Right atrium auricular region (tissue), 2 donors: ENCODE data around the gene DBX1. TPM values are rescaled to one million over a fixed set of nuclear protein-coding genes. Genes with fewer than 3 reads are reported as not detected.
"Not testable (repeated sequence)": the region's sequence is repeated elsewhere in the genome, so short reads cannot be mapped to it uniquely, and the experiment has no call there.

Experiments used
- DNase-seq: peaks from one replicate; pipeline ENCODE4 v3.0.0-alpha.2; 2019; ENCODE audit warnings: low spot score
- H3K27ac ChIP-seq, 2 donors: fragments of 200-600 bp; sonication (generic); 1 replicate in 1 of 2; 2 replicates in 1 of 2; pipeline ENCODE4 v1.5.1; 2016 to 2019
- H3K27me3 ChIP-seq, 2 donors: fragments of 200-600 bp; sonication (generic); one replicate each; pipeline versions ENCODE4 v1.5.1 to v1.6.0; 2017 to 2019
- H3K36me3 ChIP-seq: fragments of 200-600 bp; sonication (generic); one replicate; pipeline ENCODE4 v1.5.1; 2016
- H3K4me1 ChIP-seq, 2 donors: fragments of 200-600 bp; sonication (generic); one replicate each; pipeline versions ENCODE4 v1.5.1 to v1.6.0; 2017 to 2019
- H3K4me3 ChIP-seq, 2 donors: fragments of 200-600 bp; sonication (generic); 1 replicate in 1 of 2; 2 replicates in 1 of 2; pipeline ENCODE4 v1.5.1; 2017 to 2019; ENCODE audit warnings: mild to moderate bottlenecking in 1 of 2, moderate library complexity in 1 of 2
- H3K9me3 ChIP-seq, 2 donors: fragments of 200-600 bp; sonication (generic); one replicate each; pipeline ENCODE4 v1.5.1; 2019
- CTCF ChIP-seq, 2 donors: fragments of 200-600 bp; sonication (generic); IDR thresholded peaks; one replicate each; pipeline ENCODE4 v1.5.1; 2019; ENCODE audit warnings: antibody characterized with exemption in 2 of 2
- total RNA-seq, 2 donors: library from RNA; depleted of rRNA; stranded (reverse); fragments of >200 nt; gene quantifications; one replicate each; pipeline ENCODE4 v1.1.0, GENCODE V29; 2016

DBX1 gene
- total RNA-seq, 2 donors from 2014 or later = not detected

GRCh38 chr11:20132667-20133039 is 27.6 kb downstream of the DBX1 start:
- peaks cover 0 to 8% of the 10 kb centered on the region in 2 donors for H3K4me1 ChIP-seq
- TF ChIP-seq CTCF (IDR thresholded peaks at IDR 0.05) = no peak
- no peaks in the 10 kb centered on the region for H3K9me3 ChIP-seq
- no peaks in the 10 kb centered on the region for H3K36me3 ChIP-seq
- H3K27ac ChIP-seq = no peak overlapping the region
- H3K27me3 ChIP-seq = no peaks in the 10 kb centered on the region
- no peak for DNase-seq
- peak overlapping the region; percentile 36 to 47 for H3K4me3 ChIP-seq

- TF ChIP-seq CTCF (IDR thresholded peaks at IDR 0.05) = peak; percentile 81 to 87
- no peak overlapping the region for H3K27ac ChIP-seq
- H3K4me1 ChIP-seq = peaks cover 0 to 8% of the 10 kb centered on the region in 2 donors
Observed at GRCh38 chr11:20131788-20132666, 28.2 kb downstream of the DBX1 start.

GRCh38 chr11:20129665-20130064 is 30.6 kb downstream of the DBX1 start:
- no peak overlapping the region for H3K27ac ChIP-seq
- no peak for TF ChIP-seq CTCF (IDR thresholded peaks at IDR 0.05)
- no peak for DNase-seq
- H3K4me3 ChIP-seq = no peak overlapping the region
- H3K4me1 ChIP-seq = peaks cover 0 to 8% of the 10 kb centered on the region in 2 donors
- no peaks in the 10 kb centered on the region for H3K9me3 ChIP-seq
- H3K36me3 ChIP-seq = no peaks in the 10 kb centered on the region
- H3K27me3 ChIP-seq = no peaks in the 10 kb centered on the region

More at GRCh38 chr11:20131788-20132666, 28.2 kb downstream of the DBX1 start:
- Histone ChIP-seq H3K36me3 (no peaks in the 10 kb centered on the region), H3K27me3 (no peaks in the 10 kb centered on the region), H3K9me3 (no peaks in the 10 kb centered on the region), H3K4me3 (peak overlapping the region; percentile 36 to 47)
- peak; percentile 79 for DNase-seq

GRCh38 chr11:20128528-20128825 is 31.8 kb downstream of the DBX1 start:
- not testable (repeated sequence) for H3K4me3 ChIP-seq, H3K4me1 ChIP-seq, H3K27me3 ChIP-seq, DNase-seq, H3K9me3 ChIP-seq, H3K36me3 ChIP-seq, H3K27ac ChIP-seq

- no peak overlapping the region for H3K4me3 ChIP-seq
- peak; percentile 82 for DNase-seq
- TF ChIP-seq CTCF (IDR thresholded peaks at IDR 0.05) = peak; percentile 70 to 87
- H3K27me3 ChIP-seq = no peaks in the 10 kb centered on the region
- no peaks in the 10 kb centered on the region for H3K9me3 ChIP-seq
- peaks cover 0 to 8% of the 10 kb centered on the region in 2 donors for H3K4me1 ChIP-seq
- H3K27ac ChIP-seq = no peak overlapping the region
- no peaks in the 10 kb centered on the region for H3K36me3 ChIP-seq
Observed at GRCh38 chr11:20127671-20128527, 32.4 kb downstream of the DBX1 start.

- Histone ChIP-seq H3K27me3 (no peaks in the 10 kb centered on the region), H3K4me3 (no peak overlapping the region), H3K9me3 (no peaks in the 10 kb centered on the region), H3K27ac (no peak overlapping the region), H3K4me1 (peaks cover 0 to 2% of the 10 kb centered on the region in 2 donors), H3K36me3 (no peaks in the 10 kb centered on the region)
- no peak for TF ChIP-seq CTCF (IDR thresholded peaks at IDR 0.05)
- no peak for DNase-seq
Observed at GRCh38 chr11:20126724-20127123, 33.6 kb downstream of the DBX1 start.
